Bronchial epithelial cell (primary cell): ENCODE results near the gene ERVH48-1. TPM values are rescaled to one million over a fixed set of nuclear protein-coding genes. Genes with fewer than 3 reads are reported as not detected.
"Not testable (repeated sequence)": the region's sequence is repeated elsewhere in the genome, so short reads cannot be mapped to it uniquely, and the experiment has no call there.

Source experiments
- DNase-seq: peaks from one replicate; pipeline ENCODE4 v3.0.0-alpha.2; 2010; ENCODE audit warnings: low read depth
- FAIRE-seq: peaks from 2 replicates; lab custom pipeline; 2011; peaks lifted over from hg19 to GRCh38; lab: Jason Lieb, UNC
- H3K27me3 ChIP-seq: 2 replicates; pipeline ENCODE4 v1.5.1; 2011; ENCODE audit warnings: low read length; ENCODE audit not compliant: control insufficient read depth, insufficient read depth
- H3K36me3 ChIP-seq: 2 replicates; pipeline ENCODE4 v1.5.1; 2011; ENCODE audit warnings: low read length; ENCODE audit not compliant: control insufficient read depth, insufficient read depth
- H3K4me3 ChIP-seq: 2 replicates; pipeline ENCODE4 v1.5.1; 2011; ENCODE audit warnings: mild to moderate bottlenecking, low read depth, low read length, control low read depth
- CTCF ChIP-seq: IDR thresholded peaks from 2 replicates; pipeline ENCODE4 v1.5.1; 2011; ENCODE audit warnings: mild to moderate bottlenecking, moderate library complexity, low read length, control low read depth, inconsistent platforms; ENCODE audit not compliant: insufficient read depth, severe bottlenecking
- total RNA-seq: library from RNA; depleted of rRNA; stranded (reverse); fragments of >200 nt; gene quantifications from 2 replicates; pipeline ENCODE4 v1.2.1, GENCODE V29; 2014

ERVH48-1 gene
- total RNA-seq, 1 donor from 2014 or later = not detected

- H3K27me3 ChIP-seq = no peaks in the 10 kb centered on the region
- no peak overlapping the region for H3K4me3 ChIP-seq
- no peaks in the 10 kb centered on the region for H3K36me3 ChIP-seq
- peak; percentile 24 for DNase-seq
- no peak for TF ChIP-seq CTCF
- FAIRE-seq = no peak
These were observed 41.5 kb downstream of the ERVH48-1 start for GRCh38 chr21:42883921-42884320.

- H3K4me3 ChIP-seq = no peak overlapping the region
- DNase-seq (no peak), FAIRE-seq (no peak)
- H3K27me3 ChIP-seq = no peaks in the 10 kb centered on the region
- no peak for TF ChIP-seq CTCF
- peaks cover 3% of the 10 kb centered on the region for H3K36me3 ChIP-seq
These were observed 45.1 kb downstream of the ERVH48-1 start for GRCh38 chr21:42880352-42880751.

- peaks cover 3% of the 10 kb centered on the region for H3K36me3 ChIP-seq
- no peaks in the 10 kb centered on the region for H3K27me3 ChIP-seq
- FAIRE-seq = peak; percentile 55
- TF ChIP-seq CTCF = no peak
- peak within 1 kb of the TSS; percentile 93 for H3K4me3 ChIP-seq
- DNase-seq = peak; percentile 93
These were observed 46.2 kb downstream of the ERVH48-1 start, which contains the start of gene WDR4 for GRCh38 chr21:42878993-42879787. Gene WDR4, minus strand, starts transcription at chr21:42879539. Its CDS starts 44 bp downstream, at chr21:42879495.

- H3K27me3 ChIP-seq = no peaks in the 10 kb centered on the region
- H3K36me3 ChIP-seq = peaks cover 6% of the 10 kb centered on the region
- no peak for TF ChIP-seq CTCF
- H3K4me3 ChIP-seq = peak overlapping the region; percentile 93
- DNase-seq (no peak), FAIRE-seq (no peak)
These were observed 46.8 kb downstream of the ERVH48-1 start for GRCh38 chr21:42878678-42878992.

- peaks cover 20% of the 10 kb centered on the region for H3K36me3 ChIP-seq
These were observed 49.6 kb downstream of the ERVH48-1 start for GRCh38 chr21:42875811-42876210.

GRCh38 chr21:42873096-42873495 is 52.3 kb downstream of the ERVH48-1 start:
- no peak for DNase-seq
- H3K36me3 ChIP-seq = peaks cover 30% of the 10 kb centered on the region
- TF ChIP-seq CTCF = no peak
- FAIRE-seq = peak; percentile 18
- H3K4me3 ChIP-seq = no peak overlapping the region
- H3K27me3 ChIP-seq = no peaks in the 10 kb centered on the region

More at GRCh38 chr21:42875811-42876210, 49.6 kb downstream of the ERVH48-1 start:
- FAIRE-seq, H3K27me3 ChIP-seq, H3K4me3 ChIP-seq, DNase-seq: not testable (repeated sequence)
